G401.6 (cell line): Measurements from ENCODE around the gene EMC7.
"Not testable (repeated sequence)": the region's sequence is repeated elsewhere in the genome, so short reads cannot be mapped to it uniquely, and the experiment has no call there.

Experiments
- FAIRE-seq: peaks from 2 replicates; lab custom pipeline; 2012; peaks lifted over from hg19 to GRCh38; lab: Jason Lieb, UNC

Gene EMC7

DNA sequence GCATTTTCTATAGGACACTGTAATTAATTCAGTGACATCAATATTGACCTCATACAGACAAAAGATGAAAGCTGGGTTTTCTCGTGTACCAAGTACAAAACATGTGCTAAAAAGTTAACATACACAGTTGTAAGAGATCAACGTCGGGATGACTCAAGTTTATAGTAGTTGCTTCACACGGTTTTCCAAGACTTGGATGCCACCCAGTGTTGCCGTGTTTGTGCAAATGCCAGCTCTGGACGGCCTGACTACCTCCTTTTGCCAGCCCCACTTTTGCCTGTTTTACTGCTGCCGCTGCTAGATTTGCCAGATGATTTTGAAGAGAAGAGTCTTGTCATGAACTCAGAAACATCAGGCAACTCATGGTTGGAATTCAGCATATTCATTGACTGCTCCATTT is 17.6 kb downstream of the EMC7 start:
- FAIRE-seq: no peak

DNA sequence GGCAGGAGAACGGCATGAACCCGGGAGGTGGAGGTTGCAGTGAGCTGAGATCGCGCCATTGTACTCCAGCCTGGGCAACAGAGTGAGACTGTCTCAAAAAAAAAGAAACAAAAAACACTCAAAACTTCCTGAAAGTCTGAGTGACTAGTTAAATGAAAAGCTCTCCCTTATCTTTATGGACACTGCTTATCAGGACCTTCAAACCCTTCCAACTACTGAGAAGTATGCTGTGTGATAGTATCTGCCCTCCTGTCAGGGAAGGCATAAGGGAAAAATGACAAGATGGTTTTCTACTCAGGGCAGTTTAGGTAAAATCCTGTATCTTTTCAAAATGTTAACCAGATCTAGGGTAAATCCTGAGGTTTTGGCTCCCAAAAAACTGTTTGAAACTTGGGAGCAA is 21.8 kb downstream of the EMC7 start:
- no peak for FAIRE-seq

DNA sequence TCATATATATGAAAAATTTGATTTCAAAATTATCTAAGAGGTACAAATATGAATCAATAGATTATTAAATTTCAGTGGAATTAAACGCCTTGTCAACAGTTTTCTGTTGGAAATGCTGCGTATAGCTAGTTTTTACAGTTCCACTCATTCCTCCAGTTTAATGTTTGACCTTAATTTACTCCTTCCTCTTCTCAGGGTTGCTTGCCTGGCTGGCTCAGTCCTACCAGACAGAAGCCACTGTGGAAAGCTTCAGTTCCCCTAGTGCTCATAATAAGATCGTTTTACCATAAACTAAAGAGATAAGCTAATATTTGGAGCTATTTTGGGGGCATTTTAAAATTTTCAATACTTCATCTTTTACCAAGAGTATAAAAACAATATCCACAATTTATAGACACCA is 22.8 kb downstream of the EMC7 start:
- FAIRE-seq: peak; percentile 80

- no peak for FAIRE-seq
These were observed 24.9 kb downstream of the EMC7 start for GRCh38 chr15:34076785-34077184.

- FAIRE-seq: no peak
These were observed 31.7 kb downstream of the EMC7 start for GRCh38 chr15:34070003-34070402.

GRCh38 chr15:34065941-34066340 is 35.7 kb downstream of the EMC7 start:
- no peak for FAIRE-seq

DNA sequence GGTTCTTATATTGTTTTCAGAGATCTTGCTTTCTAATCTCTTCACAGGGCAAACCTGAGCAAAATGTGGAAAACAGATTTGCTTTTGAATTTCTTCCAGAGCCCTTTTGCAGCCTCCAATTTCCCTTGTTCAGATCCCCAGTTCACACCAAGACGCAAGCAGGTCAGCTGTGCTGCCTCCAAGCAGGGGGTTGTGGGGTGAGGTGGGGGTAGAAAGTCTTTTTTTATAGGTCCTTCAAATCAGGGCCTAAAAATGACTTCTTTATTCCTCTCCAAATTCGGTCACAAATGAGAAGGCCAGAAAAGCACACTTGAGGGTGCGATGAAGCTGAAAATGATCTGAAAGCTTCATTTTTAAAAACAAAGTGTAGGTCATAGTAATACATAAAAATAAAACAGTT is 36.4 kb downstream of the EMC7 start:
- no peak for FAIRE-seq

DNA sequence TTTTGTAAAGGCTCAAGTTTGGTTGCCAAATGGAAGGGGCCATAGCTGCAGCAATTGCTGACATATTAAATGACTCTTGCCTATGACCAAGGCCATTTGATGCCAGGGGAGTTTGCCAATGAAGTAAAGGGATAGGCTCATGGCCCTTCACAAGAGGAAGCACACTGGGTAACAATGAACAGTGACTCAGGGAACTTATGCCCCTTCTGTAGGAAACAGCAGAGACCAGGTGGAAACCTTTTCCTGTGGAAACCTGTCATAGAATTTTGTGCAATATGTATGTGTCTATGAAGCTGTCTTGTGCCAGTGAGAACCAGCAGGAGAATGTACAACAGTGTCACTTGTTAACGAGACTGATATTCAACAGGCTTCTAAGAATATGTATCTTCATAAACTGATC is 37.2 kb downstream of the EMC7 start:
- FAIRE-seq: no peak

GRCh38 chr15:34059946-34060345 is 41.7 kb downstream of the EMC7 start:
- FAIRE-seq: no peak

DNA sequence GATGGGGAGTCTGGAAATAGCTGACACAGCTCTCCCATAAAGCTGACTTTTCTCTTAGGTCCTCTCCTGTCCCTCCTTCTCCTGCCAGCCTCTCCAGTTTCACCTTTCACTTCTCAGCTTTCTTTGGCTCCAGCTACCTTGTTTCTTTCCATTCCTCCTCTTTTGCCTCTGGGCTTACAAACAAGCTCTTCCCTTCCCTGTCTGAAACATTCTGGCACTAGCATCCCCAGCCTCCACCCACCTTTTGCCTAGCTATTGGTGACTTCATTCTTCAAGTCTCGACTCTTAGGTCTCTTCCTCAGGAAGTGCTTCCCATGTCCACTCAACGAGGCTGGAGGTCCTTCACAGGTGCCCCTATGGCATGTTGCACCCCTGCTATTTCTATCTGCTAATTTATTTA is 42.2 kb downstream of the EMC7 start:
- no peak for FAIRE-seq

- FAIRE-seq: peak; percentile 96
These were observed 44.8 kb downstream of the EMC7 start for GRCh38 chr15:34056911-34057310.

DNA sequence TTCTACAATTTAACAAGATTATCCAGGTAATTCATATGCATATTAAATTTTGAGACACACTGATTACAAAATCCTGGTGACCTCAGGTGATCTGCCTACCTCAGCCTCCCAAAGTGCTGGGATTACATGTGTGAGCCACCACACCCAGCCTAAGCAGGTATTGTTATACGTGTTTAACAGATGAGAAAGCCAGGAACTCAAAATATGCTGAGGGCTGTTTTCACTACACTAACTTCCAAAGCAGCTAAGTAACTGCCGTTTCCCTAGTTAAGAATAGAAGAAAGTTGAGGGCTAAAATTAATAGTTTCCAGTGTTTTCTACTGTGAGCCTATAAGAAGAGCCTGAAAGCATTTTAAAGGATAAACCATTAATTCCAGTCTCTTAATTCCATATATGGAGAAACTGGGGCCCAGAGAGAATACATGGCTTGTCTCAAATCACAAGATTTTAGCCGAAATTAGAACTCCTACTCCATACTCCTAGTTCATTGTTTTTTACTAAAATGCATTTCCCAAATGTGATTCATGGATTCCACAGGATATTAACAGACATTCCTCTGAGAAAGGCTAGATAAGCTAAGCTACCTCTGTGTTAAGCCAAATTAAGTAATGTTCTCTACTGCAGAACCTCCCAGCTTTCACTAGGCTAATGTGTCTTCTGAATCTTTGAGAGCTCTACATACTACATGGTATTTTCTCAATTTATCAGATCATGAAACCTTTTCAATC is 45.6 kb downstream of the EMC7 start:
- FAIRE-seq: peak; percentile 100

DNA sequence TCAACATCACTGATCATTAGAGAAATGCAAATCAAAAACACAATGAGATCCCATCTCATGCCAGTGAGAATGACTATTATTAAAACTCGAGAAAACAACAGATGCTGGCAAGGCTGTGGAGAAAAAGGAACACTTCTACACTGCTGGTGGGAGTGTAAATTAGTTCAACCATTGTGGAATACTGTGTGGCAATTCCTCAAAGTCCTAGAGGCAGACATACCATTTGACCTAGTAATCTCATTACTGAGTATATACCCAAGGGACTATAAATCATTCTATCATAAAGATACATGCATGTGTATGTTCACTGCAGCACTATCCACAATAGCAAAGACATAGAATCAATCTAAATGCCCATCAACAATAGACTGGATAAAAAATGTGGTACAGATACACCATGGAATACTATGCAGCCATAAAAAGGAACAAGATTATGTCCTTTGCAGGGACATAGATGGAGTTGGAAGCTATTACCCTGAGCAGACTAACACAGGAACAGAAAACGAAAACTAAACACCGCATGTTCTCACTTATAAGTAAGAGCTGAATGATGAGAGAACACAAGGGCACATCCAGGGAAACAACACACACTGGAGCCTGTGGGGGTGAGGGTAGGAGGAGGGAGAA is 47.5 kb downstream of the EMC7 start:
- no peak for FAIRE-seq

DNA sequence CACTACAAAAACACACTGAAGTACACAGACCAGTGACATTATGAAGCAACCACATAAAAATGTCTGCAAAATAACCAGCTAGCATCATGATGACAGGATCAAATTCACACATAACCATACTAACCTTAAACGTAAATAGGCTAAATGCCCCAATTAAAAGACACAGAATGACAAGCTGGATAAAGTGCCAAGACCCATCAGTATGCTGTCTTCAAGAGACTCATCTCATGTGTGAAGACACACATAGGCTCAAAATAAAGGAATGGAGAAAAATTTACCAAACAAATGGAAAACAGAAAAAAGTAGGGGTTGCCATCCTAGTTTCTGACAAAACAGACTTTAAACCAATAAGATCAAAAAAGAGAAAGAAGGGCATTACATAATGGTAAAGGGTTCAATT is 51.3 kb downstream of the EMC7 start:
- not testable (repeated sequence) for FAIRE-seq

GRCh38 chr15:34049112-34049511 is 52.5 kb downstream of the EMC7 start:
- peak; percentile 66 for FAIRE-seq

GRCh38 chr15:34047893-34048775 is 53.5 kb downstream of the EMC7 start:
- FAIRE-seq: no peak

DNA sequence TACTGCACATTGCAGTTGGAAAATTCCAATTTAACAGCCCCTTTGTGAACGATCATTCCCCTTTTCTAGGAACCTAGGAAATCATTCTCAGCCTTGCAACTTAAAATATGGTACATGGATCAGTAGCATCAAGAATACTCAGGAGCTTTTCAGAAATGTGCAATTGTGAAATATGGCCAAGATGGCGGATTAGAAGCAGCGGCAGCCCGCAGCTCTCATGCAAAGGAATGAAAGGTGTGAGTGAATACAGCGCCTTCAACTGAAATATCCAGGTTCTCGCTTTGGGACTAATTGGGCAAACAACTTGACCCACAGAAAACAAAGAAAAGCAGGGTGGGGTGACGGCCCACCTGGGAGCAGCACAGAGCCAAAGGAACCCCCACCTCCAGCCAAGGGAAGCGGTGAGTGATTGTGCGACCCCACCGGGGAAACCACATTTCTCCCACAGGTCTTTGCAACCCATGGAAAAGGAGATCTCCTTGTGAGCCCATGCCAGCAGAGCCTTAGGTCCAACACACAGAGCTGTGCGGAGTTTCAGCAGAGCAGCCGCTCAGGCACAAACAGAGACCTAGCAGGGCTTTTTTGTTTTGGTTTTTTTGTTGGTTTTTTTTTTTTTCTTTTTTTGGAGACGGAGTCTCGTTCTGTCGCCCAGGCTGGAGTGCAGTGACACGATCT is 55.1 kb downstream of the EMC7 start:
- no peak for FAIRE-seq

DNA sequence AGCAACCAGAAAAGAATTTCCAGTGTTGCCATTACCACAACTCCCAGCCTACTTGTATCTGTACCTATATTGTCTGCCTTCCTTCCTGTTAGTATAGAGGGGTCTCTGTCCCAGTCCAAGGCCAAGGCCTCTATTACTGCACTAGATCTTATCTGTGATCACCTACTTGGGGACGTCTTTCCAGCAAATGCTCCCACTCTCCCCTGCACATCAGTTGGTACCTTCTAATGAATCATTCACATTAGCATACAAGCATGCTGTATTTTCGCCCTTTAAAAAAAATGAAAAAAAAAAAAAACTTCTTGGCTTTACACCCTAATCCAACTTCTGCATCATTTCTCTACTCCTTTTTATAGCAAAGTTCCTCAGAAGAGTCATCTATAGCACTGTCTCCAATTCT is 57.8 kb downstream of the EMC7 start:
- FAIRE-seq: no peak

DNA sequence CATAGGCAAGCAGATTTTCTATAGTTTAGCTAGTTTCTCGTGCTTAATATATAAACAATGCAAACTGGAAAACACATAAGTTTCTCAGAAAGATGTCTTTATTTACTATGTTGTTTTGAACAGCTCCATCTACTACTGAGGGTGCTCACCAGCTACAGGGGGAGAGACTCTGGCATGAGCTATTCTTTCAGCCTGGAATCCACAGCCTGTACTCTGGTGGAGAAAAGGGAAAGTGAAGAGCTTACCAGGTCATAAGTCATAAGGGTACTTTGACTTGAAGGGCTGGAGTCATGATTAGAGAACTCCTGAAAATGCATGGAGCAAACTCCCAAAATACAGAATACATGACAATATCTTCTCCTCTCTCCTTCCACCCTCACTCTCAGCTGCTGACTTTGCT is 58.3 kb downstream of the EMC7 start:
- FAIRE-seq: peak; percentile 78

DNA sequence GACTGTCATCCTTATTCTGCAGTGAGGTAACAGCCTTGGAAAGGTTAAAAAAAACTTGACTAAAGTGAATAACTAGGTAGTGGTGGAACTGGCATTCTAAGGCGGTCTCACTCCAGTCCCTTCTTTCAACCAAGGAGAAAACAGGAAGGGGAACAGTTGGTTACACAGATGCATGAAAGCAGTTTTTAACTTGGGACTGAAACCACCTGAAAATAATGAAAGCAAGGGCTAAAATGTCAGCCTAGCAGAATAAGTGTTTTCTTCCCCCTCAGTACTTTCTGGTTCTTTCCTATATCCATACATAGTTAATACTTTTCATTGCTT is 61.9 kb downstream of the EMC7 start:
- no peak for FAIRE-seq

DNA sequence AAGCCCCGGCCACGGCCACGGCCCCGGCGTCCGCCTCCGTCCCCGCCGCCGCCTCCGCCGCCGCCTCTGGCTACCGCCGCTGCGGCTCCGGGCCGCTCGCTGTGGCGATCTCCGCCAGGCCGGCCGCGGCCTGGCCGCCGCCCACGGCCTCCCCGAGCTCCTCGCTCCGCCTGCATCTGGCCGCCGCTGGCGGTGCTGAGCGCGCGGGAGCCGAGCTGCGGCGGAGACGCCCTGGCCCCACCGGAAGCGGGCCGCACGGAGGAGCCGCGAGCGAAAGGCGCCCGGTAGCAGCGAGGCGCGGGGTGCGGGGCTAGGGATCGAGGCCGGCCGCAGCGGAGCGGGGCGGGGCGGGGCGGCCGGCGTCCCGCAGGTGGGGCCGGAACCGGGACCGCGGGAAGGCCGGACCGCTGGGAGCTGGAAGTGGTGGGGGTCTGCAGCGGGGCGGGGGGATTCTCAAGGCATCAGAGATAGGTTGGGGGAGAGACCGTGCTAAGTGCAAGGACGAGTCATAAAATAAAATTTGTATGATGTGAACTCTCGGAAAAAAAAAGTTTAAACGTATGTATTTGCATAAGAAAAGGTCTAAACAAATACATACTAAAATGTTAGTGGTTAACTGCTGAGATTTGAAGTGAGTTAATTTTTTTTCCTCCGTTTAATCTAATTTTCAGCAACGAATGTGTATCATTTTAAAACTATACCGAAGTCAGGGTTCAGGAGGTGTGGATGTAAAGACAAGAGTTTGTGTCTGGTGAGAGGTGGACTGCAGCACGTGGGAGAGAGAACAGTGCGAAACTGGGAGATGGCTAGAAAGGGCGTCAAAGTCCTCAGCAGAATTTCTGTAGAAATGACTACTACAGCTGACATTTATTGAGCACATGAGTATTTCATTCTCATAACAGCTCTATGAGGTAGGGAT is 62.5 kb downstream of the EMC7 start, which contains the start of gene AVEN:
AVEN (minus strand) TSS at position 334 of the 919 bp plus-strand sequence; CDS start at position 176, 158 bp downstream.
- FAIRE-seq: no peak
